K562 treated with DMSO at 1 percent for 4 hours (cell line): ENCODE measurements around the gene CACFD1. TPM values are rescaled to one million over a fixed set of nuclear protein-coding genes. Genes with fewer than 3 reads are reported as not detected.

Experiments
- total RNA-seq: library from RNA; unstranded; fragments of 300-600 nt; gene quantifications from 2 replicates; pipeline ENCODE4 v1.2.3, GENCODE V29; 2022; ENCODE audit not compliant: insufficient read depth

Gene CACFD1
- 6.7 and 7.5 TPM in 2 replicates for total RNA-seq

GRCh38 chr9:133459476-133460404, at the start of gene CACFD1:
TSS of gene CACFD1 (plus strand) at chr9:133459978. CDS start at chr9:133460067, 89 bp downstream.

GRCh38 chr9:133417541-133418461, 42.0 kb upstream of the CACFD1 start, which contains the start of gene REXO4:
TSS of gene REXO4 (minus strand) at chr9:133418010. CDS start at chr9:133417844, 166 bp downstream.

GRCh38 chr9:133421615-133422542, 37.9 kb upstream of the CACFD1 start, which contains the start of gene ADAMTS13:
TSS of gene ADAMTS13 (plus strand) at chr9:133422367. CDS start at chr9:133422444, 77 bp downstream.

GRCh38 chr9:133478851-133479711, 19.3 kb downstream of the CACFD1 start, which contains the start of gene SLC2A6:
TSS of gene SLC2A6 (minus strand) at chr9:133479099. CDS start at chr9:133479059, 40 bp downstream.

Other genes with a start within 250 kb of the CACFD1 start
- gene ABO, start 184.8 kb upstream of the CACFD1 start, total RNA-seq, result 7.3 and 10.5 TPM in 2 replicates
- gene SURF6, start 123.8 kb upstream of the CACFD1 start, total RNA-seq, result 14.3 and 14.4 TPM in 2 replicates
- 13.5 and 17.6 TPM in 2 replicates for gene MED22, start 111.8 kb upstream of the CACFD1 start, total RNA-seq
- gene RPL7A, start 111.8 kb upstream of the CACFD1 start, total RNA-seq, result 6,168 and 6,240 TPM in 2 replicates
- gene SURF1, start 103.5 kb upstream of the CACFD1 start, total RNA-seq, result 33.0 and 52.8 TPM in 2 replicates
- 45.7 and 49.1 TPM in 2 replicates for gene SURF2, start 103.4 kb upstream of the CACFD1 start, total RNA-seq
- gene SURF4, start 83.9 kb upstream of the CACFD1 start, total RNA-seq, result 187 and 219 TPM in 2 replicates
- gene STKLD1, start 83.6 kb upstream of the CACFD1 start, total RNA-seq, result 1.4 TPM in 1 of 2 replicates, not detected in the other
- 22.5 and 25.7 TPM in 2 replicates for gene REXO4, start 42.0 kb upstream of the CACFD1 start, total RNA-seq
- 0.27 and 0.28 TPM in 2 replicates for gene ADAMTS13, start 37.6 kb upstream of the CACFD1 start, total RNA-seq
- not detected in 2 replicates for gene SLC2A6, start 19.1 kb downstream of the CACFD1 start, total RNA-seq
- gene MYMK, start 65.0 kb downstream of the CACFD1 start, total RNA-seq, result not detected in 2 replicates
- not detected in 2 replicates for gene ADAMTSL2, start 74.7 kb downstream of the CACFD1 start, total RNA-seq
- not detected in 2 replicates for gene FAM163B, start 149.4 kb downstream of the CACFD1 start, total RNA-seq
- not detected in 2 replicates for gene DBH, start 176.4 kb downstream of the CACFD1 start, total RNA-seq